Smooth muscle cell of the pulmonary artery (primary cell): ENCODE results near the gene ATP6V1G3. TPM values are rescaled to one million over a fixed set of nuclear protein-coding genes. Genes with fewer than 3 reads are reported as not detected.

Experiments
- total RNA-seq: library from RNA; depleted of rRNA; stranded (reverse); fragments of >200 nt; gene quantifications from 2 replicates; pipeline ENCODE4 v1.2.3, GENCODE V29; 2014

Gene ATP6V1G3, protein sequence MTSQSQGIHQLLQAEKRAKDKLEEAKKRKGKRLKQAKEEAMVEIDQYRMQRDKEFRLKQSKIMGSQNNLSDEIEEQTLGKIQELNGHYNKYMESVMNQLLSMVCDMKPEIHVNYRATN
- not detected in 2 replicates for total RNA-seq

DNA sequence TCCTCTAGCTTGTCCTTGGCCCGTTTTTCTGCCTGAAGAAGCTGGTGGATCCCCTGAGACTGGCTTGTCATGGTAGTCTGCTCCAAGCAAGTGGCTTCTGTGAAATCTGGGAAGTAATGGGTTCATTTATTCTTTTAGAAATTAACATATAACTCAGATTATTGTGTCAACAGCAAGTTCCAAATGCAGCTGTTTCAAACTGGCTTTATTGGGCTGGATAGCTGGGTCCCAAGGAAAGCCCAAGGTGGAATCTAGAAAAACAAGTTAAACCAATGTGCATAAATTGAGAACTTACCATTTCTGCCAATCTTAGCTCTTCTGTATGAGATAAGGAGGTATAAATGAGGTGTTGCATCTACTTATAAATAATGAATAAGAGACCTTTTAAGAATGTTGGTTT lies at the start of gene ATP6V1G3:
Gene ATP6V1G3 (minus strand): TSS at position 101 of the 400 bp plus-strand sequence. CDS start 30 bp downstream, at position 71.

Other genes starting within 250 kb of the ATP6V1G3 start
- 0.03 and 0.39 TPM in 2 replicates for gene PTPRC, start 98.4 kb upstream of the ATP6V1G3 start, total RNA-seq